Keratinocyte (primary cell): ENCODE results near the gene ADH1C. TPM values are rescaled to one million over a fixed set of nuclear protein-coding genes. Genes with fewer than 3 reads are reported as not detected.
A peak's percentile ranks its signal among the peaks of the same experiment; 100 is the strongest.

Experiments used
- DNase-seq: peaks from one replicate; pipeline ENCODE4 v3.0.0-alpha.2; 2011; ENCODE audit warnings: low read depth, missing footprints, low spot score
- FAIRE-seq: peaks from 2 replicates; lab custom pipeline; 2011; peaks lifted over from hg19 to GRCh38; lab: Jason Lieb, UNC
- H2AFZ ChIP-seq: 2 replicates; pipeline ENCODE4 v1.6.0; 2012; ENCODE audit warnings: low read length, control low read depth, inconsistent platforms; ENCODE audit not compliant: control insufficient read depth
- H3K27ac ChIP-seq: 2 replicates; pipeline ENCODE4 v1.5.1; 2011; ENCODE audit warnings: low read length; ENCODE audit not compliant: control insufficient read depth, insufficient read depth
- H3K27me3 ChIP-seq: 3 replicates; pipeline ENCODE4 v1.6.0; 2011; ENCODE audit warnings: low read length; ENCODE audit not compliant: control insufficient read depth, insufficient read depth; ENCODE audit errors: extremely low read depth
- H3K36me3 ChIP-seq, 2 experiments: 2 replicates in 1 of 2; 3 replicates in 1 of 2; pipeline ENCODE4 v1.5.1; 2011; ENCODE audit warnings: low read length in 2 of 2, mild to moderate bottlenecking in 1 of 2; ENCODE audit not compliant: control insufficient read depth in 2 of 2, insufficient read depth in 2 of 2; ENCODE audit errors: extremely low read depth in 1 of 2
- H3K4me1 ChIP-seq: 3 replicates; pipeline ENCODE4 v1.5.1; 2011; ENCODE audit warnings: low read length; ENCODE audit not compliant: control insufficient read depth, insufficient read depth; ENCODE audit errors: extremely low read depth
- H3K4me2 ChIP-seq: 3 replicates; pipeline ENCODE4 v1.6.0; 2011; ENCODE audit warnings: low read depth, low read length; ENCODE audit not compliant: control insufficient read depth, insufficient read depth; ENCODE audit errors: extremely low read depth
- H3K4me3 ChIP-seq, 3 experiments: fragments of 200-600 bp in 1 of 3; sonication (generic) in 1 of 3; 2 replicates in 2 of 3; 3 replicates in 1 of 3; pipeline ENCODE4 v1.5.1; 2011 to 2016; ENCODE audit warnings: low read length in 3 of 3, mild to moderate bottlenecking in 3 of 3, control low read depth in 2 of 3, inconsistent platforms in 1 of 3, low read depth in 1 of 3, mixed read lengths in 1 of 3, mixed run types in 1 of 3, moderate library complexity in 1 of 3; ENCODE audit not compliant: control insufficient read depth in 2 of 3, insufficient read depth in 2 of 3; ENCODE audit errors: extremely low read depth in 1 of 3
- H3K79me2 ChIP-seq: 2 replicates; pipeline ENCODE4 v1.6.0; 2012; ENCODE audit warnings: low read length; ENCODE audit not compliant: control insufficient read depth, insufficient read depth
- H3K9ac ChIP-seq: 3 replicates; pipeline ENCODE4 v1.6.0; 2011; ENCODE audit warnings: low read length; ENCODE audit not compliant: control insufficient read depth, insufficient read depth; ENCODE audit errors: extremely low read depth
- H3K9me1 ChIP-seq: 3 replicates; pipeline ENCODE4 v1.6.0; 2011; ENCODE audit warnings: low read length; ENCODE audit not compliant: control insufficient read depth, insufficient read depth; ENCODE audit errors: extremely low read depth
- H3K9me3 ChIP-seq: 2 replicates; pipeline ENCODE4 v1.5.1; 2012; ENCODE audit warnings: low read depth, low read length; ENCODE audit not compliant: control insufficient read depth
- H4K20me1 ChIP-seq: 3 replicates; pipeline ENCODE4 v1.6.0; 2011; ENCODE audit warnings: low read length; ENCODE audit not compliant: control insufficient read depth, insufficient read depth; ENCODE audit errors: extremely low read depth
- CTCF ChIP-seq, 3 experiments: IDR thresholded peaks in 1 of 3; conservative IDR thresholded peaks in 1 of 3; optimal IDR thresholded peaks in 1 of 3; 2 replicates in 2 of 3; 3 replicates in 1 of 3; pipeline versions ENCODE3 to v1.5.1; 2011; ENCODE audit warnings: low read length in 3 of 3, mild to moderate bottlenecking in 3 of 3, moderate library complexity in 2 of 3, control low read depth in 1 of 3, inconsistent platforms in 1 of 3; ENCODE audit not compliant: insufficient read depth in 2 of 3; ENCODE audit errors: extremely low read depth in 1 of 3
- EZH2 ChIP-seq: IDR thresholded peaks from one replicate; pipeline ENCODE4 v1.6.1; 2012; ENCODE audit warnings: inconsistent platforms, mild to moderate bottlenecking, low read length, moderate library complexity
- dilution Hi-C: fragments of 300-500 bp; cut with MboI; formaldehyde crosslinking; loops from one replicate; pipeline ENCODE4 v1.7.0; 2020; ENCODE audit warnings: low sequenced_read_pairs; ENCODE audit not compliant: extremely low pct_ligation_motif_present
- polyA plus RNA-seq, 5 experiments: library from polyadenylated mRNA; depleted of rRNA in 3 of 5; stranded (reverse) in 3 of 5; stranded (forward) in 1 of 5; unstranded in 1 of 5; fragments of >200 nt; gene quantifications; 1 replicate in 1 of 5; 2 replicates in 3 of 5; 3 replicates in 1 of 5; pipeline versions ENCODE4 v1.2.1 to v1.2.3, GENCODE V29; 2011 to 2012; ENCODE audit warnings: missing spikeins in 2 of 5, low read depth in 1 of 5, low replicate concordance in 1 of 5

The ADH1C gene
- polyA plus RNA-seq, 1 donor (not counting 4 experiments of a cell fraction or from before 2014, with no cell fraction given) = 0.03 TPM

- DNase-seq (no peak), FAIRE-seq (peak; percentile 46)
- Histone ChIP-seq H3K79me2 (no peaks in the 10 kb centered on the region), H3K4me3 (no peak overlapping the region), H3K9me1 (no peaks in the 10 kb centered on the region), H3K27me3 (no peaks in the 10 kb centered on the region), H3K4me1 (no peaks in the 10 kb centered on the region), H4K20me1 (no peaks in the 10 kb centered on the region), H3K4me2 (no peak overlapping the region), H3K9ac (no peak overlapping the region), H3K27ac (no peak overlapping the region), H3K9me3 (no peaks in the 10 kb centered on the region), H3K36me3 (no peaks in the 10 kb centered on the region), H2AFZ (no peak overlapping the region)
- dilution Hi-C loops = no loop called here
- TF ChIP-seq CTCF (optimal IDR thresholded peaks at IDR 0.05 in 1 of 3, IDR thresholded peaks at IDR 0.05 in 1 of 3, conservative IDR thresholded peaks at IDR 0.05 in 1 of 3; ENCODE audit: extremely low read depth in 1 of 3, insufficient read depth in 2 of 3, low read length in 3 of 3) = no peak
- no peak for TF ChIP-seq EZH2
Measured at GRCh38 chr4:99317354-99317753, 35.2 kb downstream of the ADH1C start.

- Histone ChIP-seq H2AFZ (no peak overlapping the region), H3K4me1 (no peaks in the 10 kb centered on the region), H3K9me3 (no peaks in the 10 kb centered on the region), H3K4me3 (no peak overlapping the region), H3K36me3 (no peaks in the 10 kb centered on the region), H3K4me2 (no peak overlapping the region), H3K27me3 (no peaks in the 10 kb centered on the region), H3K9ac (no peak overlapping the region), H3K27ac (no peak overlapping the region), H3K79me2 (no peaks in the 10 kb centered on the region), H3K9me1 (no peaks in the 10 kb centered on the region), H4K20me1 (no peaks in the 10 kb centered on the region)
- dilution Hi-C loops = no loop called here
- FAIRE-seq (no peak), DNase-seq (no peak)
- TF ChIP-seq EZH2 = no peak
- TF ChIP-seq CTCF (optimal IDR thresholded peaks at IDR 0.05 in 1 of 3, IDR thresholded peaks at IDR 0.05 in 1 of 3, conservative IDR thresholded peaks at IDR 0.05 in 1 of 3; ENCODE audit: extremely low read depth in 1 of 3, insufficient read depth in 2 of 3, low read length in 3 of 3) = no peak
Measured at GRCh38 chr4:99315839-99316238, 36.7 kb downstream of the ADH1C start.
